SKM-1 (cell line): Measurements from ENCODE around the gene GABRG3.

Experiments
- DNase-seq: peaks from one replicate; lab custom pipeline; 2025; ENCODE audit not compliant: unreplicated experiment; lab: John Stamatoyannopoulos, UW

GABRG3 gene

GRCh38 chr15:26970712-26971210 is at the start of gene GABRG3:
TSS of gene GABRG3 (plus strand) at chr15:26971181.
- DNase-seq: no peak

- DNase-seq: no peak
These were observed 49.5 kb upstream of the GABRG3 start for GRCh38 chr15:26921433-26921832.

GRCh38 chr15:26926081-26926480 is 44.9 kb upstream of the GABRG3 start:
- DNase-seq: no peak

- no peak for DNase-seq
These were observed 42.9 kb upstream of the GABRG3 start for GRCh38 chr15:26928051-26928450.

- no peak for DNase-seq
These were observed 41.4 kb upstream of the GABRG3 start for GRCh38 chr15:26929588-26929987.

GRCh38 chr15:26934848-26935247 is 36.1 kb upstream of the GABRG3 start:
- no peak for DNase-seq

- DNase-seq: no peak
These were observed 35.7 kb upstream of the GABRG3 start for GRCh38 chr15:26935322-26935721.

- no peak for DNase-seq
These were observed 34.5 kb upstream of the GABRG3 start for GRCh38 chr15:26936502-26936901.

GRCh38 chr15:26937134-26937533 is 33.8 kb upstream of the GABRG3 start:
- DNase-seq: no peak

GRCh38 chr15:26939398-26939797 is 31.6 kb upstream of the GABRG3 start:
- DNase-seq: no peak

- no peak for DNase-seq
These were observed 29.5 kb upstream of the GABRG3 start for GRCh38 chr15:26941489-26941888.

GRCh38 chr15:26943866-26944265 is 27.1 kb upstream of the GABRG3 start:
- no peak for DNase-seq

GRCh38 chr15:26945046-26945445 is 25.9 kb upstream of the GABRG3 start:
- no peak for DNase-seq

GRCh38 chr15:26950001-26950400 is 21.0 kb upstream of the GABRG3 start:
- no peak for DNase-seq

- no peak for DNase-seq
These were observed 16.6 kb upstream of the GABRG3 start for GRCh38 chr15:26954403-26954802.

GRCh38 chr15:26967719-26968269 is 3.2 kb upstream of the GABRG3 start:
- no peak for DNase-seq

- no peak for DNase-seq
These were observed 2.2 kb upstream of the GABRG3 start for GRCh38 chr15:26968806-26969205.

- DNase-seq: no peak
These were observed 464 bp downstream of the GABRG3 start for GRCh38 chr15:26971271-26972018.

- no peak for DNase-seq
These were observed 1.7 kb downstream of the GABRG3 start for GRCh38 chr15:26972636-26973035.

- peak; percentile 3 for DNase-seq
These were observed 3.3 kb downstream of the GABRG3 start for GRCh38 chr15:26974120-26974780.

- DNase-seq: peak; percentile 70
These were observed 10.5 kb downstream of the GABRG3 start for GRCh38 chr15:26981492-26981891.

- no peak for DNase-seq
These were observed 12.8 kb downstream of the GABRG3 start for GRCh38 chr15:26983822-26984221.
